Thoracic aorta (tissue), 2 donors: ENCODE results near the gene C2orf80. TPM values are rescaled to one million over a fixed set of nuclear protein-coding genes. Genes with fewer than 3 reads are reported as not detected.

Experiments
- ATAC-seq: fragments of 150-250 bp; one replicate; pipeline ENCODE4 v1.8.0; 2017; ENCODE audit warnings: low read depth; ENCODE audit not compliant: insufficient number of reproducible peaks, low FRiP score
- DNase-seq: peaks from one replicate; pipeline ENCODE4 v3.0.0-alpha.2; 2020; ENCODE audit warnings: low spot score
- H3K27ac ChIP-seq, 2 donors: fragments of 200-600 bp; sonication (generic); 1 replicate in 1 of 2; 2 replicates in 1 of 2; pipeline ENCODE4 v1.5.1; 2016; ENCODE audit warnings: mild to moderate bottlenecking in 2 of 2, moderate library complexity in 2 of 2
- H3K27me3 ChIP-seq: fragments of 200-600 bp; sonication (generic); replicated peaks from 2 replicates; pipeline ENCODE4 v1.6.0; 2016; ENCODE audit warnings: mild to moderate bottlenecking; ENCODE audit not compliant: insufficient read depth
- H3K36me3 ChIP-seq: fragments of 200-600 bp; sonication (generic); one replicate; pipeline ENCODE4 v1.5.1; 2016
- H3K4me1 ChIP-seq, 2 donors: fragments of 200-600 bp; sonication (generic); 1 replicate in 1 of 2; 2 replicates in 1 of 2; pipeline versions ENCODE4 v1.5.1 to v1.6.0; 2016; ENCODE audit warnings: low read depth in 2 of 2, mild to moderate bottlenecking in 1 of 2; ENCODE audit not compliant: control insufficient read depth in 1 of 2
- H3K4me3 ChIP-seq: fragments of 200-600 bp; sonication (generic); 2 replicates; pipeline ENCODE4 v1.5.1; 2016; ENCODE audit warnings: mild to moderate bottlenecking
- H3K9me3 ChIP-seq: fragments of 200-600 bp; sonication (generic); 2 replicates; pipeline ENCODE4 v1.5.1; 2016
- CTCF ChIP-seq: fragments of 200-600 bp; sonication (generic); IDR thresholded peaks from one replicate; pipeline ENCODE4 v1.5.1; 2019; ENCODE audit warnings: antibody characterized with exemption
- total RNA-seq, 2 donors: library from RNA; depleted of rRNA; stranded (reverse); fragments of >200 nt; gene quantifications; one replicate each; pipeline versions ENCODE4 v1.1.0 to v1.2.3, GENCODE V29; 2016

C2orf80 gene
- not detected for total RNA-seq

GRCh38 chr2:208189810-208190503 lies at the start of gene C2orf80:
Gene C2orf80 (minus strand): TSS chr2:208190030. CDS start chr2:208186986, 3,044 bp downstream.
- no peak for ATAC-seq
- Histone ChIP-seq H3K27me3 (no peaks in the 10 kb centered on the region), H3K4me1 (no peaks in the 10 kb centered on the region)

DNA sequence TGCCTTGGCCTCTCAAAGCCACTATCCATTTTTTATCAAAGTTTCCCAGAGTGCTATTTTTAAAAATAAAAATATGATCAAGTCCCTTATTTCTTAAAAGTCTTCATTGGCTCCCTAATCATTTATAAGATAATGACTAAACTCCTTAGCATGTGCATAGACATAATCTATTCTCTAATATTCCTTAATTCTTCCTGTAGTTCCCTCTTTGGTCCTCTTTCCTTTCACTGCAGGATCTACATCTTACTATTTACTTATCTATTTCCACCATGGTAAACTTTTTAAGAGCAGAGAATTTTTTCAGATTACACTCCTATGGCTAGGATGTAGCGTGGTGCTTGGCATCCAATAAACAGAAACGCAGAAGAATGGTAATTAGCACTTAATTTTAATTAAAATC lies 46.0 kb upstream of the C2orf80 start:
- ATAC-seq: no peak
- Histone ChIP-seq H3K4me3 (no peak overlapping the region), H3K27me3 (no peaks in the 10 kb centered on the region), H3K9me3 (no peaks in the 10 kb centered on the region), H3K27ac (no peak overlapping the region), H3K36me3 (peaks cover 22% of the 10 kb centered on the region), H3K4me1 (no peaks in the 10 kb centered on the region)
- DNase-seq: no peak
- TF ChIP-seq CTCF: no peak

More at GRCh38 chr2:208189810-208190503, at the start of gene C2orf80:
- H3K36me3 ChIP-seq: no peaks in the 10 kb centered on the region
- no peaks in the 10 kb centered on the region for H3K9me3 ChIP-seq
- no peak within 1 kb of the TSS for H3K27ac ChIP-seq
- TF ChIP-seq CTCF: no peak
- DNase-seq: no peak
- H3K4me3 ChIP-seq: no peak within 1 kb of the TSS

GRCh38 chr2:208234786-208235185 lies 45.0 kb upstream of the C2orf80 start:
- DNase-seq (no peak), ATAC-seq (no peak)
- no peak overlapping the region for H3K27ac ChIP-seq
- H3K4me1 ChIP-seq: no peaks in the 10 kb centered on the region
- TF ChIP-seq CTCF: no peak
- peaks cover 19% of the 10 kb centered on the region for H3K36me3 ChIP-seq
- H3K9me3 ChIP-seq: no peaks in the 10 kb centered on the region
- no peak overlapping the region for H3K4me3 ChIP-seq
- no peaks in the 10 kb centered on the region for H3K27me3 ChIP-seq

GRCh38 chr2:208228476-208228875 lies 38.6 kb upstream of the C2orf80 start:
- no peak for TF ChIP-seq CTCF
- DNase-seq (no peak), ATAC-seq (no peak)
- H3K27me3 ChIP-seq: no peaks in the 10 kb centered on the region
- no peaks in the 10 kb centered on the region for H3K36me3 ChIP-seq
- H3K27ac ChIP-seq: no peak overlapping the region
- H3K4me1 ChIP-seq: no peaks in the 10 kb centered on the region
- no peak overlapping the region for H3K4me3 ChIP-seq
- no peaks in the 10 kb centered on the region for H3K9me3 ChIP-seq

DNA sequence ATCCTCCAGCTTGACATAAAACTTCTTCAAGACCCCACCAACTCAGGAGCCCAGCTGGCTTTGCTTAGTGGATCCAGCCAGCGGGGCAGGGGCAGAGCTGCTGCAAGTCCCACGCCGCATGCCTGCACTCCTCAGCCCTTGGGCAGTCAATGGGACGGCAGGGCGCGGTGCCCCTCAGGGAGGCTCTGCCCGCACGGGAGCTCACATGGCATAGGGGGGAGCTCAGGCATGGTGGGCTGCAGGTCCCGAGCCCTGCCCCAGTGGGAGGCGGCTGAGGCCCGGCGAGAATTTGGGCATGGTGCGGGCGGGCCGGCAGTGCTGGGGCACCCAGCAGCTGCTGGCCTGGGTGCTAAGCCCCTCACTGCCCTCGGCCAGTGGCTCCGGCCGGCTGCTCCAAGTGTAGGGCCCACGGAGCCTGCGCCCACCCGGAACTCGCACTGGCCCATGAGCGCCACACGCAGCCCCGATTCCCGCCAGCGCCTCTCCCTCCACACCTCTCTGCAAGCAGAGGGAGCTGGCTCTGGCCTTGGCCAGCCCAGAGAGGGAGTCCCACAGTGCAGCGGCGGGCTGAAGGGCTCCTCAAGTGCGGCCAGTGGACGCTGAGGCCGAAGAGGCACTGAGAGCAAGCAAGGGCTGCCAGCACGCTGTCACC lies 37.9 kb upstream of the C2orf80 start:
- ATAC-seq (no peak), DNase-seq (no peak)
- Histone ChIP-seq H3K9me3 (no peaks in the 10 kb centered on the region), H3K27ac (no peak overlapping the region), H3K4me1 (no peaks in the 10 kb centered on the region), H3K4me3 (no peak overlapping the region), H3K36me3 (no peaks in the 10 kb centered on the region), H3K27me3 (no peaks in the 10 kb centered on the region)
- no peak for TF ChIP-seq CTCF
